Activated naive CD8-positive, alpha-beta T cell treated with anti-CD3 and anti-CD28 coated beads, Interleukin-2, amount 50 U/mL, for 24 hours (primary cell): ENCODE results near the gene PRRT1B.
A peak's percentile ranks its signal among the peaks of the same experiment; 100 is the strongest.

Experiments
- ATAC-seq: fragments of 150-1000 bp; cut with Tn5 transposase; one replicate; pipeline ENCODE4 v1.10.0; 2021
- DNase-seq: peaks from one replicate; pipeline ENCODE4 v3.0.0; 2021
- H3K27ac Mint-ChIP-seq: one replicate; pipeline ENCODE4 v1.8.0; 2021; ENCODE audit warnings: mild to moderate bottlenecking, mixed read lengths
- H3K27me3 Mint-ChIP-seq: one replicate; pipeline ENCODE4 v1.8.0; 2021; ENCODE audit warnings: mixed read lengths
- H3K36me3 Mint-ChIP-seq: one replicate; pipeline ENCODE4 v1.8.0; 2021; ENCODE audit warnings: low read depth, mixed read lengths
- H3K4me1 Mint-ChIP-seq: one replicate; pipeline ENCODE4 v1.8.0; 2021; ENCODE audit warnings: mixed read lengths
- H3K4me3 Mint-ChIP-seq: one replicate; pipeline ENCODE4 v1.8.0; 2021; ENCODE audit warnings: mild to moderate bottlenecking, moderate library complexity, mixed read lengths
- H3K9me3 Mint-ChIP-seq: one replicate; pipeline ENCODE4 v1.8.0; 2021; ENCODE audit warnings: mixed read lengths

The PRRT1B gene

DNA sequence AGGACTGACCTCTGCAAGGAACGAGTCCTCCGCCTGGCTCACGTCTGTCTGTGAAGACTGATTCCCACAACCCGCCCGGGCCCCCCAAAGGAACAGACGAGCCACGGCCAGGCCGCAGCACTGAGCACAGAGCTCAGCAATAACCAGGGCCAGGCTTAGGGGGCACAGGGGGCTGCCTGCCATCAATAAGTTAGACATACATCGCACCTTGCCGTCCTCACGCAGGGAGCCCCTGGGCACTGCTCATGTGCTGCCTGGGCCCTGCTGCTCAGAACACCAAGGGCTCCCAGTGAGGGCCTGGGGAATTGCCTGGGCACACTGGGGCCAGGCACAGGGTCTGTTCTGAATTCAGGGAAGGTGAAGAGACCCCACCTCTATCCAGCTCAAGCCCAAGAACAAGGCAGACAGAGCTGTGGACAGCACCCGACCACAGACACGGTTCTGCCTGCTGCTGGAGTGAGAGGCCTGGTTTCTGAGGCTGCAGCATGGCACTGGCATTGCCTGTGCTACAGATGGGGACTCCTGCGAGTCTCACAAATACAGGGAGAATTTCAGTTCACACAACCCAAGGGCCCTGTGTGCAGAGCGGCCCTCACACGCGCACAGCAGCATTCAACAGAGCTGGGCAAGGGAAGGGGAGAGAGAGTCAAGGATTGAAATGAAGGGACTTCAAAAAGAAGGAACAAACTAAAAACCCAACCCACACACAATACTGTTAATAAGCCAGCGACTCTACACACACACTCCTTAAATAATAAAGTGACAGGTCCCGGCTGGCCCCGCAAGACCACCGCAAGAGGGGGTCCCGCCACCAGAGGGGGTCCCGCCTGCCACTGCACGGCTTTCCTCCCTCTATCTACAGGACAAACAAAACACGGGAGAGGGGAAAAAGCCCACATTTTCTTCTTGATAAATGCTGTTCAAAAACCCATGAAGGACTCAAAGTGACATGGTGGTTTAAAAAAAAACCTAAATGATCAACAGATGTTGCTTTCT, 32.0 kb downstream of the PRRT1B start:
- Mint-ChIP-seq H3K27ac (peak overlapping the region; percentile 73), H3K4me1 (peaks cover 23% of the 10 kb centered on the region), H3K4me3 (no peak overlapping the region), H3K9me3 (no peaks in the 10 kb centered on the region), H3K27me3 (no peaks in the 10 kb centered on the region), H3K36me3 (peaks cover 23% of the 10 kb centered on the region)
- ATAC-seq, result no peak
- no peak for DNase-seq

GRCh38 chr9:131578021-131578420, 32.7 kb downstream of the PRRT1B start:
- peak overlapping the region; percentile 52 for H3K27ac Mint-ChIP-seq
- ATAC-seq (no peak), DNase-seq (no peak)
- H3K4me1 Mint-ChIP-seq, result peaks cover 23% of the 10 kb centered on the region
- H3K36me3 Mint-ChIP-seq, result peaks cover 18% of the 10 kb centered on the region
- H3K4me3 Mint-ChIP-seq, result no peak overlapping the region
- H3K27me3 Mint-ChIP-seq, result no peaks in the 10 kb centered on the region
- no peaks in the 10 kb centered on the region for H3K9me3 Mint-ChIP-seq

DNA sequence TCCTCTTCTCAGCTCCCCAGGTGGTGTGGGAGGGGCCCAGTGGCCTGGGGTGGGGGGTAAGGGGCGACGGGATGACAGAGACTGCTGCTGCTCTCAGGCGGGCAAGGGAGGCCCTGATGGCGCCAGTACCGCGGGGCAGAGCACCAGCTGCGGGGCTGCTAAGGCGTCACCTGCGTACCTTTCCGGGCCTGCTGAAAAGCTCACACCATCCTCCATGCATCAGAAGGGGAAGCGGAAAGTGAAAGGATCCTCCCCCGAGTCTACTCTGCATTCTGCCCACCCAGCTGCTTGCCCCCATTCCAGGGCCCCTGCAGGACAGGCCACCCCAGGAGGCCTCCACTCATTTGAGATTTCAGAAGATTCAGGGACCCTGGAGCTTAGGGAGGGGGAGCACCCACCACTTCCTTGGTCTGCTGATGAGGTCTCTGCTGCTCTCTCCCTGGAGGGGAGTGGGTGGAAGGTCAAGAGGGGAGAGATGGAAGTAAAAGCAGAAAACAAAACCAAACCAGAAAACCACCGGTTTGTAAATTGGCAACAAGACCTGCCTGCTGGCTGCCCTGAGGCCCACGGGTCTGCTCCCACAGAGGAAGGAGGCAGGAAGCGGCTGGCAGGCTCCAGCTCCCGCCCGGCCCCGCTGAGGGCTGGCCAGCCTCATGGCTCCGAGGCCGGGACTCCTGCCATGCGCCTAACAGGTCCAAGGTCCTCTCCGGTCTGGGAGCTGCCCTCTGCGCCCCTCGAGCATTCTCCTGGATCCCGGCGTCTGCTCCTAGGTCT, 33.6 kb downstream of the PRRT1B start:
- peaks cover 18% of the 10 kb centered on the region for H3K36me3 Mint-ChIP-seq
- H3K9me3 Mint-ChIP-seq, result no peaks in the 10 kb centered on the region
- peak overlapping the region; percentile 24 for H3K4me3 Mint-ChIP-seq
- peak; percentile 80 for ATAC-seq
- H3K4me1 Mint-ChIP-seq, result peaks cover 23% of the 10 kb centered on the region
- DNase-seq, result peak; percentile 47
- H3K27me3 Mint-ChIP-seq, result no peaks in the 10 kb centered on the region
- peak overlapping the region; percentile 52 for H3K27ac Mint-ChIP-seq

GRCh38 chr9:131579789-131580211, 34.5 kb downstream of the PRRT1B start:
- Mint-ChIP-seq H3K9me3 (no peaks in the 10 kb centered on the region), H3K27ac (peak overlapping the region; percentile 52), H3K36me3 (peaks cover 22% of the 10 kb centered on the region), H3K4me1 (peaks cover 26% of the 10 kb centered on the region), H3K4me3 (no peak overlapping the region), H3K27me3 (no peaks in the 10 kb centered on the region)
- DNase-seq (no peak), ATAC-seq (no peak)

- Mint-ChIP-seq H3K4me3 (no peak overlapping the region), H3K27me3 (no peaks in the 10 kb centered on the region), H3K27ac (no peak overlapping the region), H3K36me3 (peaks cover 25% of the 10 kb centered on the region), H3K4me1 (peaks cover 32% of the 10 kb centered on the region), H3K9me3 (no peaks in the 10 kb centered on the region)
- no peak for DNase-seq
- ATAC-seq, result no peak
These were observed 35.0 kb downstream of the PRRT1B start for GRCh38 chr9:131580358-131580757.

GRCh38 chr9:131582056-131582455, 36.7 kb downstream of the PRRT1B start:
- no peaks in the 10 kb centered on the region for H3K27me3 Mint-ChIP-seq
- no peaks in the 10 kb centered on the region for H3K9me3 Mint-ChIP-seq
- peaks cover 40% of the 10 kb centered on the region for H3K4me1 Mint-ChIP-seq
- no peak overlapping the region for H3K4me3 Mint-ChIP-seq
- peaks cover 26% of the 10 kb centered on the region for H3K36me3 Mint-ChIP-seq
- H3K27ac Mint-ChIP-seq, result no peak overlapping the region
- DNase-seq (no peak), ATAC-seq (no peak)

DNA sequence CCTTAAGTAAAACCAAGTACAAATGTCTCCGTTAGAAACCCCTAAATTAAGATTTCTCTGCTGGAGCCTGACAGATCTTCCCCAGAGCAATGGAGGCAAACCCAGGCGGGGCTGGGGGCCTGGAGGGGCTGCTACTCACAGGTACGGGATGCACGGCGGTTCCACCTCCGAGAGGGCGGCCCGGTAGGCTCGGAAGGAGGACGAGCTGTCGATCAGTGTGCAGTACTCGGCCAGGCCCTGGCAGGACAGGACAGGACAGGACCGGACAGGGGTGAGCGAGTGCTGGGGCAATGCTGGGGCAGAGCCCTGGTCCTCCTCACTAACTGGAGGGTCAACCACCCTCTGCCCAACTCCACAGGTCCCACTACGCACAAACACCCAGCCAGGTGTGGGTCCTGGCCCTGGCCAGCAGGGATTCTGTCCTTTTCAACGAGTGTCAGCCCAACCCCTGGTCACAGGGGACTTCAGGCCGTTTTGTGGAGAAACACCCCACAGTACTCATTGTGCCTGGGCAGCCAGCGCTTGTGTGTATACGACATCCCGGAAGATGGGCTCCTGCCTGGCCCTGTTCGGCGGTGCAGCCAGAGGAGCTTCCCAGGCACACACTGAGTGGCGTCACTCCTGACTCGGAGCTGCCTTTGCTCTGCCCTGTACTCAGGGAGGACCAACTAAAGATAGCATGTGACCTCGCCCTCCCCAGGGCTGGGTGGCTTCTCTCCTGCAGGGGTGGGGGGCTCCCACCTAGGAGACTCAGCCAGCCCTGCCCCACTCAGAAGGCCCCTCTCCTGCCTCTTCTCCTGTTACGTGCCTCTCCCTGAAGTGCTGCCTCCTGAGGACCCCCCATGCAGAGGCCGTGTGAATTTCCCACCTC, 37.4 kb downstream of the PRRT1B start:
- H3K4me1 Mint-ChIP-seq, result peaks cover 42% of the 10 kb centered on the region
- no peak overlapping the region for H3K27ac Mint-ChIP-seq
- no peaks in the 10 kb centered on the region for H3K27me3 Mint-ChIP-seq
- DNase-seq, result no peak
- H3K9me3 Mint-ChIP-seq, result no peaks in the 10 kb centered on the region
- peaks cover 26% of the 10 kb centered on the region for H3K36me3 Mint-ChIP-seq
- no peak overlapping the region for H3K4me3 Mint-ChIP-seq
- no peak for ATAC-seq

GRCh38 chr9:131583337-131583645, 38.0 kb downstream of the PRRT1B start:
- DNase-seq (no peak), ATAC-seq (no peak)
- peaks cover 36% of the 10 kb centered on the region for H3K4me1 Mint-ChIP-seq
- no peaks in the 10 kb centered on the region for H3K27me3 Mint-ChIP-seq
- H3K9me3 Mint-ChIP-seq, result no peaks in the 10 kb centered on the region
- no peak overlapping the region for H3K27ac Mint-ChIP-seq
- peaks cover 26% of the 10 kb centered on the region for H3K36me3 Mint-ChIP-seq
- H3K4me3 Mint-ChIP-seq, result no peak overlapping the region

DNA sequence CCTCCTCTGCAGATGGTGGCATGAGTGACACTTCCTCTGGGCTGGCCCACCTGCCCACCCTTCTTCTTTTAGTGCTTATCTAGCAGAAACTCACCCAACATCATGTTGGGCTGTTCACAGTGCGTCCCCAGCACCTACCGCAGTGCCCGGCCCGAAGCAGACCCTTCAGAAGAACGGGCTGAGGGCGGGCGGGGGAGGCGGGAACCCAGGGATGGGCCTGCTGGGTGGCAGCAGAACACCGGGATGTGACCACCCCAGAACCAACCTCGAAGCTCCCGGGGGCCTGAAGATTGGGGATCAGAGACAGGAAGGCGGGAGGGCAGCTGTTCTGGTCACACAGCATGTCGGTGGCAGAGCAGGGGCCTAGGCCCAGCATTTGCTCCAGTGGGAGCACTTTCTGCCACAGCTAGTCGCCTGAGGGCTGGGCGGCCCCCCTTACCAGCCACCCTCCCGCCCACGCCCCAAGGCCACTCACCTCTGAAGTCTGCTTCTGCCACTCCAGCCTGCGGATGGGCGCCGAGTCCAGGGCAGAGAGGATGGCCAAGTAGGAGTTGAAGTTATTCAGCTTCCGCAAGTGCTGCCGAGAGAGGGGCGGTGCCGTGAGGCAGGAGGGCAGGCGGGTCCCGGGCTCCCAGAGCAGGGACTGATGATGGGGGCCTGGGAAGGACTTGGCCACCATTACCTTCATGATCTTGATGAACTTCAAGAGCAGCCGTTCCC, 38.7 kb downstream of the PRRT1B start:
- Mint-ChIP-seq H3K36me3 (peaks cover 24% of the 10 kb centered on the region), H3K9me3 (no peaks in the 10 kb centered on the region), H3K4me1 (peaks cover 29% of the 10 kb centered on the region), H3K27me3 (no peaks in the 10 kb centered on the region), H3K27ac (peak overlapping the region; percentile 74), H3K4me3 (no peak overlapping the region)
- ATAC-seq (no peak), DNase-seq (no peak)

DNA sequence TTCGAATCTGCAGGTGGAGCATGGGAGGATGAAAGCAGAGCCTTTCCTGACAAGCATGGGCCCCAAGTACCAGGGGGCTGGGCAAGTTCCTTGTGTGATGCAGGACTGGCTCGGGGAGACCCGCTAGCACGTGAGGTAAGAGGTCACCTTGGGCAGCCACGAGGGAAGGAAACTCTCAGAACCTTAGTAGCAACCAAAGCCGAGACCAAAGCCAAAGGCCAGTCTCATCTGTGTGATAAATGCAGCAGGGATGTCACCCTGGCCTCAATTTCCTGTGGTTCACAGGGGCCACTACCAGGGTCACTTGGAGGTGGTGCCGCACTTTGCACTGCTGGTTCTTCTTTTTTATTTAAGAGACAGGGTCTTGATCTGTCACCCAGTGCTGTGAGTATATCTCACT, 39.5 kb downstream of the PRRT1B start:
- Mint-ChIP-seq H3K27me3 (no peaks in the 10 kb centered on the region), H3K36me3 (peaks cover 22% of the 10 kb centered on the region), H3K9me3 (no peaks in the 10 kb centered on the region), H3K4me3 (no peak overlapping the region), H3K4me1 (peaks cover 23% of the 10 kb centered on the region), H3K27ac (peak overlapping the region; percentile 74)
- no peak for ATAC-seq
- DNase-seq, result peak; percentile 12

DNA sequence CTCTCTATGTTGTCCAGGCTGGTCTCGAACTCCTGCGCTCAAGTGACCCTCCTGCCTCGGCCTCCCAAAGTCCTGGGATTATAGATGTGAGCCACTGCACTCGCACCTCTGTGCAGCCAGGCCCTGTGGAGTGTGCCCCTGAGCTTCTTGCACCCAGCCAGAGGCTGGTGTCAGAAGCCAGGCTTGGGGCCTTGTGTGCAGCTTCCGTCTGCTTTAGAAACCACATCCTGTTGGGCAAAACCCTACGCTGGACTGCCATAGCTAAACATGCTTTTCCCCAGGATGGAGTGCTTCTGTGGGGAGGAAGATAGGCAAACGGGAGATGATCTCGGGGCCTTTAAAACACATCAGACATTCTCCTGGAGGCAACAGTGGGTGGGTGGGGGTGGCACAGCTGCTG, 40.1 kb downstream of the PRRT1B start:
- ATAC-seq (peak; percentile 61), DNase-seq (peak; percentile 36)
- Mint-ChIP-seq H3K9me3 (no peaks in the 10 kb centered on the region), H3K4me1 (peaks cover 27% of the 10 kb centered on the region), H3K4me3 (no peak overlapping the region), H3K27ac (peak overlapping the region; percentile 74), H3K27me3 (no peaks in the 10 kb centered on the region), H3K36me3 (peaks cover 18% of the 10 kb centered on the region)

DNA sequence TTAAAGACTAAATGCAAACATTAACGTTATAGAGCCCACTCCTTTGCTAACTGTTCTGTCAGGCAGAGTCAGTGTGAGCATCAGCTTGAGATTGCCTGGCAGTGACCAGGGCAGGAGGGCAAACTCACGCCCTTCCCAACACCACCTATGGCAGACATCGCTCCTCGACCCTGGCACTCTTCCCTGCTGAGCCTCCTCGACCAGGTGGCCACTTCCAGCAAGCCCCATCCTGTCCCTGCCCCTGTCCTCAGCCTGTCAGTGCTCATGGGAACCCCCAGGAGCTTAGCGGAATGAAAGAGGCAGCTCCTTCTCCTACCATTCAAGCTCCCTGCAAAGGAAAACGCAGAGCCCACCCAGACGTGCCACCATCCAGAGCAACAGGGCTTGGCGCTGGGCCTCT, 42.0 kb downstream of the PRRT1B start:
- H3K27ac Mint-ChIP-seq, result peak overlapping the region; percentile 46
- peaks cover 14% of the 10 kb centered on the region for H3K36me3 Mint-ChIP-seq
- H3K9me3 Mint-ChIP-seq, result no peaks in the 10 kb centered on the region
- DNase-seq, result no peak
- H3K27me3 Mint-ChIP-seq, result no peaks in the 10 kb centered on the region
- ATAC-seq, result no peak
- peaks cover 43% of the 10 kb centered on the region for H3K4me1 Mint-ChIP-seq
- H3K4me3 Mint-ChIP-seq, result no peak overlapping the region

- ATAC-seq (no peak), DNase-seq (no peak)
- Mint-ChIP-seq H3K27me3 (no peaks in the 10 kb centered on the region), H3K9me3 (no peaks in the 10 kb centered on the region), H3K27ac (no peak overlapping the region), H3K4me1 (peaks cover 44% of the 10 kb centered on the region), H3K36me3 (peaks cover 15% of the 10 kb centered on the region), H3K4me3 (no peak overlapping the region)
These were observed 42.6 kb downstream of the PRRT1B start for GRCh38 chr9:131587906-131588305.

- peaks cover 17% of the 10 kb centered on the region for H3K36me3 Mint-ChIP-seq
These were observed 43.1 kb downstream of the PRRT1B start for GRCh38 chr9:131588396-131588795.

More at GRCh38 chr9:131588396-131588795, 43.1 kb downstream of the PRRT1B start:
- DNase-seq (no peak), ATAC-seq (no peak)
- H3K27ac Mint-ChIP-seq, result no peak overlapping the region
- H3K4me3 Mint-ChIP-seq, result no peak overlapping the region
- H3K9me3 Mint-ChIP-seq, result no peaks in the 10 kb centered on the region
- H3K27me3 Mint-ChIP-seq, result no peaks in the 10 kb centered on the region
- peaks cover 44% of the 10 kb centered on the region for H3K4me1 Mint-ChIP-seq
